HepG2 (cell line): ENCODE results near the gene TSEN54. TPM values are rescaled to one million over a fixed set of nuclear protein-coding genes. Genes with fewer than 3 reads are reported as not detected.
A peak's percentile ranks its signal among the peaks of the same experiment; 100 is the strongest.

ENCODE experiments used
- DBP ChIP-seq: sonication (generic); formaldehyde crosslinking; IDR thresholded peaks from 2 replicates; pipeline ENCODE4 v1.4.0; 2020; ENCODE audit warnings: missing genetic modification reagents; ENCODE audit errors: not compliant biosample characterization
- FIP1L1 ChIP-seq: fragments of 200-400 bp; formaldehyde crosslinking; IDR thresholded peaks from 2 replicates; pipeline ENCODE4 v1.6.1; 2018; ENCODE audit warnings: low read depth, mild to moderate bottlenecking, low read length, moderate library complexity, borderline replicate concordance; ENCODE audit not compliant: insufficient read depth
- FOXP1 ChIP-seq, 2 experiments: fragments of 450-650 bp in 1 of 2; IDR thresholded peaks; 2 replicates each; pipeline ENCODE4 v1.6.1; 2017 to 2018; ENCODE audit warnings: antibody characterized with exemption in 1 of 2
- HDAC1 ChIP-seq: sonication (generic); formaldehyde crosslinking; IDR thresholded peaks from 2 replicates; pipeline ENCODE4 v1.5.1; 2020; ENCODE audit warnings: mild to moderate bottlenecking, missing genetic modification reagents
- HNF4A ChIP-seq: sonication (generic); formaldehyde crosslinking; IDR thresholded peaks from 2 replicates; pipeline ENCODE4 v1.4.0; 2020; ENCODE audit warnings: missing genetic modification reagents
- HNRNPK ChIP-seq: fragments of 200-400 bp; formaldehyde crosslinking; IDR thresholded peaks from 2 replicates; pipeline ENCODE4 v1.6.1; 2018; ENCODE audit warnings: low read length, low read depth, moderate library complexity, mild to moderate bottlenecking; ENCODE audit not compliant: poor library complexity, severe bottlenecking
- ISX ChIP-seq: sonication (generic); formaldehyde crosslinking; conservative IDR thresholded peaks from 2 replicates; pipeline ENCODE4 v1.5.0; 2020; ENCODE audit warnings: missing genetic modification reagents
- KDM5A ChIP-seq: fragments of 200-600 bp; sonication (generic); IDR thresholded peaks from 2 replicates; pipeline ENCODE4 v1.7.0; 2018; ENCODE audit warnings: antibody characterized with exemption, mild to moderate bottlenecking, low read length, borderline replicate concordance
- MAFF ChIP-seq: IDR thresholded peaks from 2 replicates; pipeline ENCODE4 v1.6.1; 2011; ENCODE audit warnings: low read depth, low read length, improper control_type of control experiment
- MYC ChIP-seq: sonication (generic); formaldehyde crosslinking; IDR thresholded peaks from 2 replicates; pipeline ENCODE4 v1.9.0; 2021; ENCODE audit warnings: missing genetic modification reagents, borderline replicate concordance
- PREB ChIP-seq: sonication (generic); formaldehyde crosslinking; IDR thresholded peaks from 2 replicates; pipeline ENCODE4 v1.4.0; 2020; ENCODE audit warnings: missing genetic modification reagents
- STAT5B ChIP-seq: sonication (generic); formaldehyde crosslinking; IDR thresholded peaks from 2 replicates; pipeline ENCODE4 v1.4.0; 2020; ENCODE audit warnings: missing genetic modification reagents
- ZFP41 ChIP-seq: sonication (generic); formaldehyde crosslinking; IDR thresholded peaks from 2 replicates; pipeline ENCODE4 v1.4.0; 2020; ENCODE audit warnings: mild to moderate bottlenecking, missing genetic modification reagents, borderline replicate concordance
- ZFP62 ChIP-seq: sonication (generic); formaldehyde crosslinking; IDR thresholded peaks from 2 replicates; pipeline ENCODE4 v1.4.0; 2020; ENCODE audit warnings: missing genetic modification reagents
- ZFX ChIP-seq: sonication (generic); formaldehyde crosslinking; IDR thresholded peaks from 2 replicates; pipeline ENCODE4 v1.4.0; 2020; ENCODE audit warnings: mild to moderate bottlenecking, low read depth, missing genetic modification reagents, moderate library complexity
- ZNF598 ChIP-seq: sonication (generic); formaldehyde crosslinking; IDR thresholded peaks from 2 replicates; pipeline ENCODE4 v1.5.1; 2020; ENCODE audit warnings: mild to moderate bottlenecking, missing genetic modification reagents, borderline replicate concordance
- ZNF605 ChIP-seq: sonication (generic); formaldehyde crosslinking; IDR thresholded peaks from 2 replicates; pipeline ENCODE4 v1.8.0; 2022; ENCODE audit warnings: mild to moderate bottlenecking, missing genetic modification reagents
- ZNF770 ChIP-seq: sonication (generic); formaldehyde crosslinking; IDR thresholded peaks from 2 replicates; pipeline ENCODE4 v1.5.0; 2020; ENCODE audit warnings: mild to moderate bottlenecking, missing genetic modification reagents
- ZZZ3 ChIP-seq: sonication (generic); formaldehyde crosslinking; IDR thresholded peaks from 2 replicates; pipeline ENCODE4 v1.4.0; 2020; ENCODE audit warnings: missing genetic modification reagents, mild to moderate bottlenecking, borderline replicate concordance
- polyA plus RNA-seq, 8 experiments: library from polyadenylated mRNA; depleted of rRNA in 3 of 8; stranded (reverse) in 7 of 8; unstranded in 1 of 8; fragments of >200 nt; fragmentation: Illumina TruSeq in 4 of 8; extraction: Trizol in 4 of 8; gene quantifications; 2 replicates each; pipeline versions ENCODE4 v1.2.1 to v1.2.3, GENCODE V29; 2011 to 2016; ENCODE audit warnings: low read depth in 4 of 8, missing spikeins in 1 of 8, mixed read lengths in 1 of 8; ENCODE audit not compliant: insufficient read depth in 1 of 8
- total RNA-seq, 5 experiments: library from RNA; depleted of rRNA; stranded (reverse); fragments of >200 nt; fragmentation: Illumina TruSeq; extraction: Trizol; gene quantifications; 2 replicates each; pipeline ENCODE4 v1.2.3, GENCODE V29; 2016; ENCODE audit warnings: low read depth in 1 of 5
- TF ChIP-seq, protein P1 (sequence below): sonication (generic); formaldehyde crosslinking; IDR thresholded peaks from 2 replicates; pipeline ENCODE4 v1.9.0; 2022; ENCODE audit warnings: missing genetic modification reagents, mild to moderate bottlenecking, borderline replicate concordance
- TF ChIP-seq, protein P2 (sequence below): IDR thresholded peaks from 2 replicates; pipeline ENCODE4 v1.6.1; 2012; ENCODE audit warnings: low read length, improper control_type of control experiment

Gene TSEN54
- total and polyA plus RNA-seq, 2 of the 13 experiments (the other 11 are each of a cell fraction or from before 2014, with no cell fraction given) = 62.9 to 63.3 TPM

DNA sequence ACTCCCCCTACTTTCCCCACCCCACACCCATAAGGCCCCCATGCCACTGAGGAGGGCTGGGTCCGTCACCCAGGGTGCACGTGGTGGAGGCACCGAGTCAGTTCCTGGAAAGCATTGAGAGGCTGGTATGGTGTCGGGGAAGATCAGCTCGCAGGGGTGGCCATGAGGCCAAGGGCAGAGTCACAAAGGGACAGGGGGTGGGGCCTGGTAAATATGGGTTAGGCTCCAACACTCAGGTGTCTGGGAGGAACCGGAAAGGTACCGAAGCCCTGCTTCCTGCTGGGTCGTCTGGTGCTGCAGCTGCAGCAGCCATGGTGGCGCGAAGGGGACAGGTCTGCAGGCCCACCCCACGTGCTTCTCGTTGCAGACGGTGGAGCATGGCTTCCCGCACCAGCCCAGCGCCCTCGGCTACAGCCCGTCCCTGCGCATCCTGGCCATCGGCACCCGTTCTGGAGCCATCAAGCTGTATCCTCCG, 39.4 kb downstream of the TSEN54 start (continued):
- TF ChIP-seq, protein P1, sequence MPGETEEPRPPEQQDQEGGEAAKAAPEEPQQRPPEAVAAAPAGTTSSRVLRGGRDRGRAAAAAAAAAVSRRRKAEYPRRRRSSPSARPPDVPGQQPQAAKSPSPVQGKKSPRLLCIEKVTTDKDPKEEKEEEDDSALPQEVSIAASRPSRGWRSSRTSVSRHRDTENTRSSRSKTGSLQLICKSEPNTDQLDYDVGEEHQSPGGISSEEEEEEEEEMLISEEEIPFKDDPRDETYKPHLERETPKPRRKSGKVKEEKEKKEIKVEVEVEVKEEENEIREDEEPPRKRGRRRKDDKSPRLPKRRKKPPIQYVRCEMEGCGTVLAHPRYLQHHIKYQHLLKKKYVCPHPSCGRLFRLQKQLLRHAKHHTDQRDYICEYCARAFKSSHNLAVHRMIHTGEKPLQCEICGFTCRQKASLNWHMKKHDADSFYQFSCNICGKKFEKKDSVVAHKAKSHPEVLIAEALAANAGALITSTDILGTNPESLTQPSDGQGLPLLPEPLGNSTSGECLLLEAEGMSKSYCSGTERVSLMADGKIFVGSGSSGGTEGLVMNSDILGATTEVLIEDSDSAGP = peak; percentile 31; the same call in 1 of the 2 replicates
- TF ChIP-seq DBP (CRISPR knock-in tag) (no peak), ZNF770 (CRISPR knock-in tag) (no peak), MYC (peak; percentile 38), ZFP41 (no peak), ZFX (CRISPR knock-in tag) (0 out of 2 replicates have a peak, but pooled peaks have one; percentile 11), ZFP62 (no peak), MAFF (no peak), STAT5B (no peak), ISX (CRISPR knock-in tag) (no peak), HNRNPK (peak; percentile 29), FOXP1 (IDR thresholded peaks at IDR 0.05) (no peak), FOXP1 (CRISPR knock-in tag; IDR thresholded peaks at IDR 0.05) (peak; percentile 19; the same call in 1 of the 2 replicates), ZZZ3 (CRISPR knock-in tag) (no peak), HNF4A (CRISPR knock-in tag) (peak; percentile 34; the same call in 1 of the 2 replicates), PREB (CRISPR knock-in tag) (no peak), KDM5A (no peak), ZNF605 (CRISPR knock-in tag) (no peak), ZNF598 (0 out of 2 replicates have a peak, but pooled peaks have one; percentile 16), FIP1L1 (no peak), HDAC1 (no peak)
- TF ChIP-seq, protein P2, sequence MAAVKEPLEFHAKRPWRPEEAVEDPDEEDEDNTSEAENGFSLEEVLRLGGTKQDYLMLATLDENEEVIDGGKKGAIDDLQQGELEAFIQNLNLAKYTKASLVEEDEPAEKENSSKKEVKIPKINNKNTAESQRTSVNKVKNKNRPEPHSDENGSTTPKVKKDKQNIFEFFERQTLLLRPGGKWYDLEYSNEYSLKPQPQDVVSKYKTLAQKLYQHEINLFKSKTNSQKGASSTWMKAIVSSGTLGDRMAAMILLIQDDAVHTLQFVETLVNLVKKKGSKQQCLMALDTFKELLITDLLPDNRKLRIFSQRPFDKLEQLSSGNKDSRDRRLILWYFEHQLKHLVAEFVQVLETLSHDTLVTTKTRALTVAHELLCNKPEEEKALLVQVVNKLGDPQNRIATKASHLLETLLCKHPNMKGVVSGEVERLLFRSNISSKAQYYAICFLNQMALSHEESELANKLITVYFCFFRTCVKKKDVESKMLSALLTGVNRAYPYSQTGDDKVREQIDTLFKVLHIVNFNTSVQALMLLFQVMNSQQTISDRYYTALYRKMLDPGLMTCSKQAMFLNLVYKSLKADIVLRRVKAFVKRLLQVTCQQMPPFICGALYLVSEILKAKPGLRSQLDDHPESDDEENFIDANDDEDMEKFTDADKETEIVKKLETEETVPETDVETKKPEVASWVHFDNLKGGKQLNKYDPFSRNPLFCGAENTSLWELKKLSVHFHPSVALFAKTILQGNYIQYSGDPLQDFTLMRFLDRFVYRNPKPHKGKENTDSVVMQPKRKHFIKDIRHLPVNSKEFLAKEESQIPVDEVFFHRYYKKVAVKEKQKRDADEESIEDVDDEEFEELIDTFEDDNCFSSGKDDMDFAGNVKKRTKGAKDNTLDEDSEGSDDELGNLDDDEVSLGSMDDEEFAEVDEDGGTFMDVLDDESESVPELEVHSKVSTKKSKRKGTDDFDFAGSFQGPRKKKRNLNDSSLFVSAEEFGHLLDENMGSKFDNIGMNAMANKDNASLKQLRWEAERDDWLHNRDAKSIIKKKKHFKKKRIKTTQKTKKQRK = no peak
